ENCODE measurements around the gene SAPCD1.

GRCh38 chr6:31778999-31779885 is 16.8 kb downstream of the SAPCD1 start:
- TF ChIP-seq EZH2 (IDR thresholded peaks at IDR 0.05; ENCODE audit: insufficient read depth, low read length) = no peak
- TF ChIP-seq, protein P1, sequence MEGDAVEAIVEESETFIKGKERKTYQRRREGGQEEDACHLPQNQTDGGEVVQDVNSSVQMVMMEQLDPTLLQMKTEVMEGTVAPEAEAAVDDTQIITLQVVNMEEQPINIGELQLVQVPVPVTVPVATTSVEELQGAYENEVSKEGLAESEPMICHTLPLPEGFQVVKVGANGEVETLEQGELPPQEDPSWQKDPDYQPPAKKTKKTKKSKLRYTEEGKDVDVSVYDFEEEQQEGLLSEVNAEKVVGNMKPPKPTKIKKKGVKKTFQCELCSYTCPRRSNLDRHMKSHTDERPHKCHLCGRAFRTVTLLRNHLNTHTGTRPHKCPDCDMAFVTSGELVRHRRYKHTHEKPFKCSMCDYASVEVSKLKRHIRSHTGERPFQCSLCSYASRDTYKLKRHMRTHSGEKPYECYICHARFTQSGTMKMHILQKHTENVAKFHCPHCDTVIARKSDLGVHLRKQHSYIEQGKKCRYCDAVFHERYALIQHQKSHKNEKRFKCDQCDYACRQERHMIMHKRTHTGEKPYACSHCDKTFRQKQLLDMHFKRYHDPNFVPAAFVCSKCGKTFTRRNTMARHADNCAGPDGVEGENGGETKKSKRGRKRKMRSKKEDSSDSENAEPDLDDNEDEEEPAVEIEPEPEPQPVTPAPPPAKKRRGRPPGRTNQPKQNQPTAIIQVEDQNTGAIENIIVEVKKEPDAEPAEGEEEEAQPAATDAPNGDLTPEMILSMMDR (IDR thresholded peaks at IDR 0.05; ENCODE audit: insufficient read depth, low read depth, low read length) = no peak

Data from astrocyte (in vitro differentiated cells and primary cell).